ENCODE results near the gene ELP4.
"Not testable (repeated sequence)": the region's sequence is repeated elsewhere in the genome, so short reads cannot be mapped to it uniquely, and the experiment has no call there.

ELP4 gene

DNA sequence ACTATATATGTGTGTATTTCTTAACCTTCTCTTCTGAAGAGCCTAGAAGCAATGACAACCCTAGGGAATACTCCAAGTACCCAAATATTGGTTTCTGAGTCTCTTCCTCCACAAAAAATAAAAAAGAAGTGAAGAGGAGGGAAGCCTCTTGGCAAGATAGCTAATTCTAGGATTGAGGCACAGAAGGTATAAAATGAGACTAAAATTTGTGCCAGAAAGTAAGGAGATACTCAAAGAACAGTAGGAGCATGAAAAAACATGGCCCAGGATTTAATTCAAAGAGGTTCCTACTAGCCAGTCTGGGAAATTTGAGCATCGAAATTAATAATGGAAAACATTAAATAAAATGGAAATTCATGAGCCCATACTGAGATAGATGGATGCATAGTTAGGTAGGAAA is 189.5 kb downstream of the ELP4 start:
- no peak for DNase-seq (ENCODE audit: low read depth in 2 of 3, low spot score in 1 of 3)

- no peak for DNase-seq (ENCODE audit: low read depth in 2 of 3, low spot score in 1 of 3)
Observed at GRCh38 chr11:31702966-31703365, 193.4 kb downstream of the ELP4 start.

DNA sequence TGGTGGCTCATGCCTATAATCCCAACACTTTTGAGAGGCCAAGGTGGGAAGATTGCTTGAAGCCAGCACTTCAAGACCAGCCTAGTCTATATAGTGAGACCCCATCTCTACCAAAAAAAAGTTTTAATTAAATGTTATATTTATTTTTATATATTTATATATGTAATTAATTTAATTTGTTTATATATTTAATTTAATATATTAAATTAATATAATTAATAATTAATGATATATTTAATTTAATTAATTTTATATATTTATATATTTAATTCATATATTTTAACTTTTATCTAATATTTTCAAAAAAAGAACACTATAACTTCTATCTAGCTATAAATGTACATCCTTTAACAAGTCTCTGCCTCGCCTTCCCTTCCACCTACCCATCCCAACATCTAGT is 196.8 kb downstream of the ELP4 start:
- no peak for DNase-seq (ENCODE audit: low read depth in 2 of 3, low spot score in 1 of 3)

GRCh38 chr11:31711137-31711536 is 201.6 kb downstream of the ELP4 start:
- no peak for DNase-seq (ENCODE audit: low read depth in 2 of 3, low spot score in 1 of 3)

GRCh38 chr11:31712851-31713250 is 203.3 kb downstream of the ELP4 start:
- DNase-seq (ENCODE audit: low read depth in 2 of 3, low spot score in 1 of 3), result no peak

GRCh38 chr11:31714840-31715239 is 205.3 kb downstream of the ELP4 start:
- no peak for DNase-seq (ENCODE audit: low read depth in 2 of 3, low spot score in 1 of 3)

DNA sequence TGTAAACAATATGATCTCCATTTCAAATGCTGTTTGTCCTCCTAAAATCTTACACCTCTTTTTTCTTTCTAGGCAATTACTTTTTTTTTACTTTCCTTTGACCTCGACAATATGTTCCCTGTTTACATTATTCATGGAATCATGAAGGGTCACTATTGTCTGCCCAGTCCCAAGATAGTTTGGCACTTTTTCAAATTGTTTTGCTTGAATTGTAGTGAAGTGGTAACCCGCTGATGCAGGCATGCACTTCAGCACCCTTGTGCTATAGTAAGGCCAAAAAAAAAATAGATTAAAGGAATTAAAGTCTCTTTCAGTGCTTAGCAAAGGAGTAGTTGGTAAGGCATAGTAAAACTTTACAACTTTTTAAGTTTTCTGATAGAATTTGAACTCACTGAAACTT is 210.7 kb downstream of the ELP4 start:
- no peak for DNase-seq (ENCODE audit: low read depth in 2 of 3, low spot score in 1 of 3)

- no peak for DNase-seq (ENCODE audit: low read depth in 2 of 3, low spot score in 1 of 3)
Observed at GRCh38 chr11:31720671-31721365, 211.3 kb downstream of the ELP4 start.

DNA sequence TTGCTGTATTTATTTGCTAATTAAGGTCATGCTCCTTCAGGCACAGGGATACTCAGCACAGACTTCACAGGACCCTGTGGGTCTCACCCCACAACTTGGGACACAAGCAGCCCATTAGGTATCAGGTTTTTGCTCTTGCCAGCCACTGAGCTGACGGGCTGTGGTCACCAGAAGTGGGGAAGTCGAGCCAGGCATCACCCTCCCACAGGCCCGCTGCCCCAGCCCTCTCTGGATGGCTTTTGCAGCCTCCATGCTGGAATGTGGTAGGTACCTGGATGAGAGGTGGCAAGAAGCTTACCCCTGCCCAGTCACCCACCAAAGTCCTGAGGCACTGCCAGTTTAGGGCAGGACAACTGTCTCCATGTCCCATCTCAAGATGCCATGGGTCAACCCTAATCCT is 213.2 kb downstream of the ELP4 start:
- no peak for DNase-seq (ENCODE audit: low read depth in 2 of 3, low spot score in 1 of 3)

DNA sequence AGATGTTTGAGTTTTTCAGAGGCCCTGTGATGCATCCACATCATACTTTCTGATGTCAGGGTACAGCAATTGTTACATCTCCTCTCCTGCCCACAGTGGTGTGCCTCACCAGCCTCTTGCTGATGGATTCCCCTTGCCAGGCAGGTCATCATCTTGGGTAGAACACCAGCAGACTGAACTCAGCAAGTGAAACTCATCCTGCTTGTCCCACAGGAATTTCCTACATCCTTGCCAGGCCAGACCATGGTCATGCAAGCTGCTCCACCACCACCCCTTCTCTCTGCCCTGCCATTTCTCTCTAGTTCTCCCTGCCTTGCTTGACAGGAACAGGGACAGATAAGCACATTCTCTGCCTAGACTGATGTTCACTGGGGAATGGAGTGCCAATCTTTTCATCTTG is 215.6 kb downstream of the ELP4 start:
- DNase-seq (ENCODE audit: low read depth in 2 of 3, low spot score in 1 of 3), result no peak

DNA sequence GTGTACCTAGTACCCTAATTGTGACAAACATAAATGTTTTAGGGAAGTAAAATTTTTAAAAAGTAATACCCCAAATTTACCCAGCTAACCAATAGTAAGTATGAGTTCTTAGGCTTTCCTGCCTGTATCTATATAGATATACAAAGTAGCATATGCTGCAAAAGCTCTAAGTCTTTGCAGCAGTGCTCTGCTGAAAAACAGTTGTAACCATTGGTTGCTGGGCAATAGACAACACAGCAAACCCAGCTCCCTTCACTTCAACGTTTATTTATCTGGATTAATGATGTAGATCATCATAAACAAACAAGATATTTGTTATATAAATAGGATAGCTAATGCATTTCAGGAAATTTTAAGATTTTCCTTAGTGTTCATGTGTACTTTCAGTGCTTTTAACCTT is 218.9 kb downstream of the ELP4 start:
- no peak for DNase-seq (ENCODE audit: low read depth in 2 of 3, low spot score in 1 of 3)

GRCh38 chr11:31740131-31740530 is 230.6 kb downstream of the ELP4 start:
- no peak for DNase-seq (ENCODE audit: low read depth in 2 of 3, low spot score in 1 of 3)

DNA sequence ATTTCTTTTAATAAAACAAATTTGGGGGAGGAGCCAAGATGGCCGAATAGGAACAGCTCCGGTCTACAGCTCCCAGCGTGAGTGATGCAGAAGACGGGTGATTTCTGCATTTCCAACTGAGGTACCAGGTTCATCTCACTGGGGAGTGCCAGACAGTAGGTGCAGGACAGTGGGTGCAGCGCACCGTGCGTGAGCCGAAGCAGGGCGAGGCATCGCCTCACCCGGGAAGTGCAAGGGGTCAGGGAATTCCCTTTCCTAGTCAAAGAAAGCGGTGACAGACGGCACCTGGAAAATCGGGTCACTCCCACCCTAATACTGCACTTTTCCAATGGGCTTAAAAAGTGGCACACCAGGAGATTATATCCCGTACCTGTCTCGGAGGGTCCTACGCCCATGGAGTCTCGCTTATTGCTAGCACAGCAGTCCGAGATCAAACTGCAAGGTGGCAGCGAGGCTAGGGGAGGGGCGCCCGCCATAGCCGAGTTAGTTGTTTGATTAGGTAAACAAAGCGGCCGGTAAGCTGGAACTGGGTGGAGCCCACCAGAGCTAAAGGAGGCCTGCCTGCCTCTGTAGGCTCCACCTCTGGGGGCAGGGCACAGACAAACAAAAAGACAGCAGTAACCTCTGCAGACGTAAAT is 231.3 kb downstream of the ELP4 start:
- DNase-seq (ENCODE audit: low read depth in 2 of 3, low spot score in 1 of 3), result not testable (repeated sequence)

DNA sequence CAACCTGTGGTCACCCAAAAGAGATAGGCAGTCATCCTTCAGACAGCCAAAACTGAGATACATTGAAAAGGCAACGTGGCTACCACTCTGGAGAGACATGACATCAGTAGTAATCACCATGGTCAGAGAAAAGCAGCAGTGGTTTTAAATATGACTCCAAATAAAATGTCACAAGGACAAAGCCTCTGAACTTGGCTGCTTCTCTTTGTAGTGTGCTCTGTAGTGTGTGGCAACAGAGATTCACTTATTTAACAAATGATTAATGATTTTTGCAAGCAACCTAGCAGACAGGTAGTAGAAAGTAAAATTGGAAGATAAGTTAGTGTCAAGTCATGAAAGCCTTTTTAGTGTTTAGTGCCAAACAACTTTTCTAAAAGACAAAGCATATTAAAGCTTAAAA is 238.0 kb downstream of the ELP4 start:
- DNase-seq (ENCODE audit: low read depth in 2 of 3, low spot score in 1 of 3), result no peak

DNA sequence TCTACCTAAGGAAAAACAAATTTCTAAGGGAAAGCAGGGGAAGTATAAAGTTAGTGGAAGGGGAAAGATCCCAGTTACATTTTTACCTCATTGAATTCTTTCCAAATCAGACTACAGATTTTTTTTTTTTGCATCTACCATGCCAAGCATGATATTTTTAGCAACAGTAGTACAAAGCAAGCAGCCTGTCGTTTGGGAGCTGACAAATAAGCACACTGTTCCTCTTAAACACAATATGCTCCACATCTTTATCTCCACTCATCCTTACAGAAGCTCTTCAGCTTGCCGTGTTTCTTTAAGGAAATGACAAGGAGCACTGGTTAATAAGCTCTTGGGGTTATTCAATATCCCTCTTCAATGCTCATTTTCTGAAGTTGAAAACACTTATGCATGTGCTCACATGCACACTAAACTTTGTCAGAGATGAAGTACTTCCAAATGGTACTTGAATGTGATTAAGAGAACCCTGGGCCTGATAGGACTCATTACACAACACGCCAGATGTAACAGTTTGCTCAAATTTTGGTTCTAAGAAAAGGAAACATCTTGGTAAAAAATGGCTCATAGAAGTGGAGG is 247.8 kb downstream of the ELP4 start:
- no peak for DNase-seq (ENCODE audit: low read depth in 2 of 3, low spot score in 1 of 3)

DNA sequence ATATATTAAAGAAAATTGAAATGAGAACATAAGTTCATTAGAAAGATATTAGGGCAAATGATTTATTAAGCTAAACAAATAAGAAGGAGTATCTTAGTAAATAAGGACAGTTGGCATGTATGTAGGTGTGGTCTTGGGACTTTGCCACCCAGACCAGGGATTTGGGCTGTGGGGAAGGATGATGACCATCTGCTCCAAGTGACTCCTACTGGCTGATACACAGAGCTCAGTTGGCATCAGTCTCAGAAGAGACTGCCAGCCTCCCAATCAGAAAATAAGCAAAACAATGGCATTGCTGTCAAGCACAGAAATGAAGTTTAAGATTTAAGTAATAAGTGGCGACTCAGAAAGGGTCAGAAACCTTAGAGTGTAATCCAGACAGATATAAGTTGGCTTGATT is 252.1 kb downstream of the ELP4 start:
- DNase-seq (ENCODE audit: low read depth in 2 of 3, low spot score in 1 of 3), result no peak

DNA sequence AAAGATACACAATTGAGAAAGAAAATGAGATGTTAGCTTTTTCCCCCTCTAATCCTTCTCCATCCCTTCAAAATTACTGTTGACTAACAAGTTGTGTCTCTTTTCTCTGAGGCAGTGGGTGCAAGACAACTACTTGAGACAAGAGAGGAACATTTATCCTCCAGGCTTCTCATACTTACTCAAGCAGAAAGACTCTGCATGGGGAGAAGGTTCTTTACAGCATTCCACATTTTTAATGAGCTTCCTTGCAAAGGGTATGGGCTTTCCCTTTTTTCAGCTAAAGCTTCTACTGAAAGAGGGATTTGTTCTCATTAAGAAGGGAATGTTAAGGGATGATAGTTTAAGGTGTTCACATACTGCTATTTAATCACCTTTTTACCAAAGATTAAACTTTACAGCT is 253.7 kb downstream of the ELP4 start:
- no peak for DNase-seq (ENCODE audit: low read depth in 2 of 3, low spot score in 1 of 3)

DNA sequence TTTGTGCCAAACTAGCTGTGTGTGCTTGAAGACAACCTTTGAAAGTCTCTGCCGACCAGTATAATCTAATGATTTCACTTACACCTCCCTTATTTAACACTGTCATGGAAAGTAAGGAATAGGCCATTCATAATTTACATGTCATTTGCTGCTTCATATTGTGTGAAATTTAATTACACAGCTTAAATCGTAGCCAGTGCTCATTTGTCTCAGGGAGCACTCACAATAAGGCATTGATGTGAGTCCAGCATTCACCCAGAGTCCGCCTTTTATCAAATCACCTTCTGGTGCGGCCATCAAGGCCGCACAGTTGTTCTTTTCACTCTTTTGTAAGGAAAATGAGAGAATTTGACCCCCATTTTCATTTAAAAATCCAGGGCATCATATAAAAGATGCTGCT is 254.7 kb downstream of the ELP4 start:
- DNase-seq (ENCODE audit: low read depth in 2 of 3, low spot score in 1 of 3), result no peak

DNA sequence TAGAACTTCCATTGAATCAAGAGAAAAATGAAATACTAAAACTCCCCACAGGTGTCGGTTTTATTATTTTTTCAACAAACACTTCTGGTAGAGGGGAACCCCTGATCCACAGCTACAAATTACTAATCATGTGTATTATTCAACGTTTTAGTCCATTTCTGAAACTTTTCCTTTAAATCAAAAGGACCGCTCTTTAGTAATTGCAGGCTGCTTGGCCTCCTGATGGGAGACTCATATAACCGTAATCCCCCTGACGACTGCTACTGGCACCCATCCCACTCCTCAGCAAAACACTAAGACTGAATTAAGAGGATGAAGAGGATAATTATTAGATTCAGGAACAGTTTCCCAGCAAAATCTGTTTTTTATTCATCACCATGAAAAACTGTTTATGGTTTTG is 255.2 kb downstream of the ELP4 start:
- no peak for DNase-seq (ENCODE audit: low read depth in 2 of 3, low spot score in 1 of 3)

GRCh38 chr11:31767066-31767465 is 257.5 kb downstream of the ELP4 start:
- DNase-seq (ENCODE audit: low read depth in 2 of 3, low spot score in 1 of 3), result no peak

GRCh38 chr11:31767685-31768084 is 258.1 kb downstream of the ELP4 start:
- no peak for DNase-seq (ENCODE audit: low read depth in 2 of 3, low spot score in 1 of 3)

DNA sequence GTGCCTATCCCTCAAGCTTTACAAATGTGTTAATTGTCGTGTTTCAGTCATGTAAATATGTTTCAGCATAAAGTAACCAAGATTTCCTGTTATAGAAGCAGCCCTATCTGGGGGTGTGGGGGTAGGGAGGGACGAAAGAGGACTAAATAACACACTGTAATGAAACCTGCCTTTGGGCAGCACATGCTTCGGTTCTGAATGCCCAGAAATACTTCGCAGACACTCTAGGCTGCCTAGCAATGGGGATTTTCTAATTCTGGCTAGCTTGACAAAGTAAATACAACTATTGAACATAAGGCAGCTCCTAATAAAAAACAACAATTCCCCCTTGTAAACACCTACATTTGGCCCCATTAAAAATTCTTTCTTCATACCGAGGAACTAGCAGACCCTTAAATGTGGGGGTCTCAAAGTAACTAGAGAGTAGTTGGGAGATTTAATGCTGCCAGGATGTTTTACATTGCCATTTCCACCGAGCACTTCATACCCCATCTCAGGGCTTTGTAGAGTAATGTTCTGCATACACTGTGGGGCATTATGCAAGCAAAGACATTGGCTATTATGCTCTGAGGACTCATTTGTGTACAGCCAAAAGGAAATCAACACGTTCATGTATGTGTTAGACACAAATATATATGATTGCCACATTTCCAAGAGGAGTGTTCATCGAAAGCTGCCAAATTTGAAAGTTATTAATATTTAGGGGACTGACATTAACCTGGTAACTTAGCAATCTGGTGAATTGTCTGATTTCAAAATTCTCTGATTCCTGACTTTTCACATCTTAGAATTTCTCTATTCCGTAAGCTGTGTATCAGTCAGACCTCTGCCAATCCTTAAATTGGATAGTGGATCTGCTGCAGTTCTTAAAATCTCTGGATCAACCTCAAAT is 259.4 kb downstream of the ELP4 start:
- no peak for DNase-seq (ENCODE audit: low read depth in 2 of 3, low spot score in 1 of 3)
